ENCODE measurements around the gene DALRD3.

Gene DALRD3

DNA sequence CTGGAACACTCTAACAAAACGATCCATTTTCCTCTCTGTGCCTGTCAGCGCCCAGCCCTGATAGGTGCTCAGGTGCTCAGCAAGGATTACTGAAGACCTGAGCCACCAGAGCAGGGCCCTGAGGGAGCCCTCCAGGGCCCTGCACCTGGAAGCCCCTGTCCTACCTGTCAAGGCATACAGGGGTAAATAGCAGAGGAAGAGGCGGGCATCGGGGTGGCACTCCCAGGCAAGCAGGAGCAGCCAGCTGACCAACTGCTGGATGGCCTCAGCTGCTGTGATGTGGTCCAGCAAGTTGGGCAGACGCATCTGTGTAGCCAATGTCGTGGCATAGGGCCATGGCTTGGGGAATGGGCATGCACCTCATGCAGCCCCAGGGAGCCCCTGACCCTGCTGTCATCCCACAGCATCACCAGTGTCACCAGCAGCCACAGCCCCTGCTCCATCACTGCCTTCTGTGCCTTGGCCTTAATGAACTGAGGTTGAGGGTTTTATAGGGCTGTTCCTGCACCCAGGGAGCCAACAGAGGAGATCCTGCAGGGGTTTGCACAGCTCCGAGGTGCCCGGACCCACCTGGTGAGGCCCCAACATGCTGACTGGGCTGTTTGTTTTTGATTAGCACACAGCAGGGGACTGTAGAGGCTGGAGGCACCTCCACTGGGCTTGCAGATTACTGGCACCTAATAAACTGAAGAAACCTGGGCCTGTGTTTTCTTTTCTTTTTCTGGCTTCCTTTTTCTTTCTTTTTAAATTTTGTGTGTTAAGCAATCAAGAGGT lies 19.1 kb downstream of the DALRD3 start:
- peaks cover 0 to 73% (median 8%) of the 10 kb centered on the region in 3 donors for H3K36me3 ChIP-seq
- intact Hi-C loops (cut with DNase I; ENCODE audit: low total_unique reads): no loop called here
- H3K4me3 ChIP-seq: no peak overlapping the region
- H3K4me1 ChIP-seq: no peaks in the 10 kb centered on the region
- no peak for DNase-seq
- no peaks in the 10 kb centered on the region for H3K27me3 ChIP-seq
- TF ChIP-seq CTCF (IDR thresholded peaks at IDR 0.05): no peak
- no peak overlapping the region for H3K27ac ChIP-seq
- H3K9me3 ChIP-seq: no peaks in the 10 kb centered on the region

DNA sequence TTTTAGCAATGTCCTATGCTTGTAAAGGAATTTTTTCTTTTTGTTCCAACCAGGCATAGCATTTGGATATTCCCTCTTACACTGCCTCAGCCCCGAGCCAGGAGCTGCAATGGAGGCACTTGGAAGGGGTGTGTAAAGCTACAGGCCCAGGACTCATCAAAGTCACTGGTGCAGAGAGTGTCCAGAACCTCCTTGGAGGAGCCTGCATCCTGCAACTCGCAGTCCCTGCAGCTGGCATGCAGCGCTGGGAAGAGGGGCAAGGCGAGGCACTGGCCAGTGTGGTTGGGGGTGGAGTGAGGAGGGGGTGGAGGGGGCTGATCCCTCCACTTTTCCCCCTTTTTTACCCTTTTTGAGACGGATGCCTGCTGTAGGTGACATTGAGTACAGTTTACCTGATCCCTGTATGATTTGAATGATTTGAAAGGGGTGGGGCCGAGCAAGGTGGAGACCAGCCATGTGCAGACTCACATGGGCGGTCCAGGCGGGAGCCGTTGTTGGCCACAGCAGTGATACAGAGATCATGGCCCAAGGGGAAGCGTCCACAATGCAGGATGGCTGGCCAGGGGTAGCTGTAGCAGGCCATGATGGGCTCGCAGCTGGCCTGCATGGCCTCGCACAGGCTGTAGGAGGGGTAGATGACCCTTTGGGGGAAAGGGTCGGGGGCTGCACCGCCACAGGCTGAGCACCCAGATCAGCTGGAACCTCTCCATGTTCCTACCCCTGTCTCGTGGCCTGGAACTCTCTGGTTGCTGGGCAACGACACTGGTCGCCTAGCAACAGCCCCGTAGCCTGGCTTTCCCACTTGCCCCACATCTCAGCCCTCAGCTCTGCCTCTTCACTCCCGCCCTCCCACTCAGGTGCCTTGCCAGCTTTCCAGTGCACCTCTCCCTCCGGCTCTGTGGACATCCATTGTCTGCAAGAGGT lies 20.4 kb downstream of the DALRD3 start:
- peaks cover 0 to 66% (median 8%) of the 10 kb centered on the region in 3 donors for H3K36me3 ChIP-seq
- no peak overlapping the region for H3K27ac ChIP-seq
- H3K9me3 ChIP-seq: no peaks in the 10 kb centered on the region
- intact Hi-C loops (cut with DNase I; ENCODE audit: low total_unique reads): no loop called here
- no peaks in the 10 kb centered on the region for H3K27me3 ChIP-seq
- H3K4me3 ChIP-seq: no peak overlapping the region
- H3K4me1 ChIP-seq: peaks cover 0 to under 1% (median 0%) of the 10 kb centered on the region in 4 donors
- no peak for DNase-seq
- no peak for TF ChIP-seq CTCF (IDR thresholded peaks at IDR 0.05)

GRCh38 chr3:48997102-48997635 lies 21.2 kb downstream of the DALRD3 start:
- TF ChIP-seq CTCF (IDR thresholded peaks at IDR 0.05): no peak
- Histone ChIP-seq H3K36me3 (peaks cover 0 to 66% (median 8%) of the 10 kb centered on the region in 3 donors), H3K4me1 (peaks cover 0 to 6% (median 0%) of the 10 kb centered on the region in 4 donors), H3K27me3 (no peaks in the 10 kb centered on the region), H3K9me3 (no peaks in the 10 kb centered on the region), H3K4me3 (no peak overlapping the region), H3K27ac (no peak overlapping the region)
- intact Hi-C loops (cut with DNase I; ENCODE audit: low total_unique reads): no loop called here
- no peak for DNase-seq

DNA sequence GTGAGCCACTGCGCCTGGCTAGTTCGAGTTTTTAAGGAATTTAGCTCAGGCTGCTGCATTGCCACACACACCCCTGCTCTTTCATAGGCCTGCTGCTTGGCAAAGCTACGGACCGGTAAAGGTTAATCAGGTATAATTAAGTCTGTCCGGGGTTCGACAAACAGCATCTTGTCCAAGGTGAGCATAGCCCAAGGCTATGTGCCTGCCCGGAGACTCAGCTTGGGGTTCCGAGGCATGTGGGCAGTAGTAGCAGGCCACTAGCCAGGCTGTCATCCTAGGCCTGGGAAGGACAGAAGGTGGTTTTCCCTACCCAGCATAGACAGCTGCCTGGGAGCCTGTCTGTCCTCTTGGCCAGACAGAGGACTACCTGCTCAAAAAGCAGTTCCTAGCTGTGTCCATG lies 21.7 kb downstream of the DALRD3 start:
- H3K36me3 ChIP-seq: peaks cover 0 to 61% (median 8%) of the 10 kb centered on the region in 3 donors
- intact Hi-C loops (cut with DNase I; ENCODE audit: low total_unique reads): no loop called here
- no peak overlapping the region for H3K27ac ChIP-seq
- H3K4me1 ChIP-seq: peaks cover 0 to 12% (median 3%) of the 10 kb centered on the region in 4 donors
- H3K27me3 ChIP-seq: no peaks in the 10 kb centered on the region
- H3K9me3 ChIP-seq: no peaks in the 10 kb centered on the region
- H3K4me3 ChIP-seq: no peak overlapping the region
- no peak for DNase-seq
- TF ChIP-seq CTCF (IDR thresholded peaks at IDR 0.05): no peak

GRCh38 chr3:48993834-48994233 lies 24.5 kb downstream of the DALRD3 start:
- H3K36me3 ChIP-seq: peaks cover 0 to 47% (median 8%) of the 10 kb centered on the region in 3 donors
- no peak for TF ChIP-seq CTCF (IDR thresholded peaks at IDR 0.05)
- H3K4me3 ChIP-seq: no peak overlapping the region
- no peak overlapping the region for H3K27ac ChIP-seq
- DNase-seq: no peak
- H3K4me1 ChIP-seq: peaks cover 7 to 28% (median 19%) of the 10 kb centered on the region in 4 donors
- no peaks in the 10 kb centered on the region for H3K9me3 ChIP-seq
- H3K27me3 ChIP-seq: no peaks in the 10 kb centered on the region
- intact Hi-C loops (cut with DNase I; ENCODE audit: low total_unique reads): no loop called here

Data from tibial artery (tissue), 4 donors.